ENCODE results near the gene TMEM117. TPM values are rescaled to one million over a fixed set of nuclear protein-coding genes. Genes with fewer than 3 reads are reported as not detected.

TMEM117 gene
- total RNA-seq, 1 donor from 2014 or later: 13.1 TPM

GRCh38 chr12:43903686-43904085 lies 67.8 kb downstream of the TMEM117 start:
- H3K4me3 Mint-ChIP-seq (ENCODE audit: unreplicated experiment): no peak overlapping the region
- Histone ChIP-seq H3K27me3 (ENCODE audit: insufficient read depth, low read length) (no peaks in the 10 kb centered on the region), H4K20me1 (ENCODE audit: insufficient read depth, low read length) (no peaks in the 10 kb centered on the region), H2AFZ (ENCODE audit: low read depth, low read length) (no peak overlapping the region), H3K36me3 (ENCODE audit: insufficient read depth, low read length) (no peaks in the 10 kb centered on the region), H3K79me2 (ENCODE audit: insufficient read depth, low read length) (no peaks in the 10 kb centered on the region), H3K9me3 (ENCODE audit: insufficient read depth, low read depth, low read length) (no peaks in the 10 kb centered on the region), H3K4me2 (ENCODE audit: low read length) (no peak overlapping the region), H3K4me1 (ENCODE audit: insufficient read depth, low read length) (no peaks in the 10 kb centered on the region), H3K9ac (ENCODE audit: low read length) (no peak overlapping the region), H3K27ac (ENCODE audit: low read depth, low read length) (no peak overlapping the region), H3K4me3 (ENCODE audit: insufficient read depth, low read depth, low read length) (no peak overlapping the region)
- no peak overlapping the region for H3K27ac Mint-ChIP-seq (ENCODE audit: unreplicated experiment)
- H3K9me3 Mint-ChIP-seq (ENCODE audit: unreplicated experiment): peaks cover 4% of the 10 kb centered on the region
- H3K36me3 Mint-ChIP-seq (ENCODE audit: low read depth, unreplicated experiment): no peaks in the 10 kb centered on the region
- no peaks in the 10 kb centered on the region for H3K27me3 Mint-ChIP-seq (ENCODE audit: low read depth, unreplicated experiment)
- H3K4me1 Mint-ChIP-seq (ENCODE audit: low read depth, unreplicated experiment): no peaks in the 10 kb centered on the region
- TF ChIP-seq CTCF (IDR thresholded peaks at IDR 0.05; ENCODE audit: insufficient read depth, low read depth, low read length): no peak
- no peak for TF ChIP-seq EZH2 (IDR thresholded peaks at IDR 0.05; ENCODE audit: insufficient read depth, low read length)
- FAIRE-seq: no peak
- no peak for DNase-seq (ENCODE audit: low read depth)

GRCh38 chr12:43912859-43913258 lies 77.0 kb downstream of the TMEM117 start:
- no peak overlapping the region for H3K27ac Mint-ChIP-seq (ENCODE audit: unreplicated experiment)
- TF ChIP-seq CTCF (IDR thresholded peaks at IDR 0.05; ENCODE audit: insufficient read depth, low read depth, low read length): no peak
- TF ChIP-seq EZH2 (IDR thresholded peaks at IDR 0.05; ENCODE audit: insufficient read depth, low read length): no peak
- Histone ChIP-seq H3K9ac (ENCODE audit: low read length) (no peak overlapping the region), H4K20me1 (ENCODE audit: insufficient read depth, low read length) (peaks cover 5% of the 10 kb centered on the region), H3K27me3 (ENCODE audit: insufficient read depth, low read length) (no peaks in the 10 kb centered on the region), H3K36me3 (ENCODE audit: insufficient read depth, low read length) (no peaks in the 10 kb centered on the region), H3K4me2 (ENCODE audit: low read length) (no peak overlapping the region), H3K4me3 (ENCODE audit: insufficient read depth, low read depth, low read length) (no peak overlapping the region), H3K27ac (ENCODE audit: low read depth, low read length) (no peak overlapping the region), H3K79me2 (ENCODE audit: insufficient read depth, low read length) (no peaks in the 10 kb centered on the region), H3K4me1 (ENCODE audit: insufficient read depth, low read length) (no peaks in the 10 kb centered on the region), H2AFZ (ENCODE audit: low read depth, low read length) (no peak overlapping the region), H3K9me3 (ENCODE audit: insufficient read depth, low read depth, low read length) (no peaks in the 10 kb centered on the region)
- no peak for FAIRE-seq
- H3K4me1 Mint-ChIP-seq (ENCODE audit: low read depth, unreplicated experiment): no peaks in the 10 kb centered on the region
- H3K36me3 Mint-ChIP-seq (ENCODE audit: low read depth, unreplicated experiment): no peaks in the 10 kb centered on the region
- DNase-seq (ENCODE audit: low read depth): no peak
- H3K4me3 Mint-ChIP-seq (ENCODE audit: unreplicated experiment): no peak overlapping the region
- no peaks in the 10 kb centered on the region for H3K27me3 Mint-ChIP-seq (ENCODE audit: low read depth, unreplicated experiment)
- no peaks in the 10 kb centered on the region for H3K9me3 Mint-ChIP-seq (ENCODE audit: unreplicated experiment)

GRCh38 chr12:43914391-43914790 lies 78.5 kb downstream of the TMEM117 start:
- H3K27ac Mint-ChIP-seq (ENCODE audit: unreplicated experiment): no peak overlapping the region
- H3K9ac ChIP-seq (ENCODE audit: low read length): no peak overlapping the region
- H3K4me2 ChIP-seq (ENCODE audit: low read length): no peak overlapping the region
- H3K79me2 ChIP-seq (ENCODE audit: insufficient read depth, low read length): no peaks in the 10 kb centered on the region
- H3K36me3 ChIP-seq (ENCODE audit: insufficient read depth, low read length): no peaks in the 10 kb centered on the region
- no peaks in the 10 kb centered on the region for H3K9me3 Mint-ChIP-seq (ENCODE audit: unreplicated experiment)
- FAIRE-seq: no peak
- peaks cover 5% of the 10 kb centered on the region for H4K20me1 ChIP-seq (ENCODE audit: insufficient read depth, low read length)
- TF ChIP-seq CTCF (IDR thresholded peaks at IDR 0.05; ENCODE audit: insufficient read depth, low read depth, low read length) (no peak), EZH2 (IDR thresholded peaks at IDR 0.05; ENCODE audit: insufficient read depth, low read length) (no peak)
- no peaks in the 10 kb centered on the region for H3K4me1 ChIP-seq (ENCODE audit: insufficient read depth, low read length)
- H3K27ac ChIP-seq (ENCODE audit: low read depth, low read length): no peak overlapping the region
- no peak overlapping the region for H2AFZ ChIP-seq (ENCODE audit: low read depth, low read length)
- no peaks in the 10 kb centered on the region for H3K36me3 Mint-ChIP-seq (ENCODE audit: low read depth, unreplicated experiment)
- no peaks in the 10 kb centered on the region for H3K27me3 ChIP-seq (ENCODE audit: insufficient read depth, low read length)
- H3K27me3 Mint-ChIP-seq (ENCODE audit: low read depth, unreplicated experiment): no peaks in the 10 kb centered on the region
- H3K4me3 ChIP-seq (ENCODE audit: insufficient read depth, low read depth, low read length): no peak overlapping the region
- no peak overlapping the region for H3K4me3 Mint-ChIP-seq (ENCODE audit: unreplicated experiment)
- DNase-seq (ENCODE audit: low read depth): no peak
- H3K4me1 Mint-ChIP-seq (ENCODE audit: low read depth, unreplicated experiment): no peaks in the 10 kb centered on the region
- H3K9me3 ChIP-seq (ENCODE audit: insufficient read depth, low read depth, low read length): no peaks in the 10 kb centered on the region
